GM19023 (cell line): ENCODE measurements around the gene FLAD1.
"Not testable (repeated sequence)": the region's sequence is repeated elsewhere in the genome, so short reads cannot be mapped to it uniquely, and the experiment has no call there.

Experiments
- ATAC-seq: cut with Tn5 transposase; IDR thresholded peaks from one replicate; pipeline ENCODE4 v1.9.1; 2021; ENCODE audit warnings: mild to moderate bottlenecking, moderate library complexity; ENCODE audit not compliant: unreplicated experiment

The FLAD1 gene

DNA sequence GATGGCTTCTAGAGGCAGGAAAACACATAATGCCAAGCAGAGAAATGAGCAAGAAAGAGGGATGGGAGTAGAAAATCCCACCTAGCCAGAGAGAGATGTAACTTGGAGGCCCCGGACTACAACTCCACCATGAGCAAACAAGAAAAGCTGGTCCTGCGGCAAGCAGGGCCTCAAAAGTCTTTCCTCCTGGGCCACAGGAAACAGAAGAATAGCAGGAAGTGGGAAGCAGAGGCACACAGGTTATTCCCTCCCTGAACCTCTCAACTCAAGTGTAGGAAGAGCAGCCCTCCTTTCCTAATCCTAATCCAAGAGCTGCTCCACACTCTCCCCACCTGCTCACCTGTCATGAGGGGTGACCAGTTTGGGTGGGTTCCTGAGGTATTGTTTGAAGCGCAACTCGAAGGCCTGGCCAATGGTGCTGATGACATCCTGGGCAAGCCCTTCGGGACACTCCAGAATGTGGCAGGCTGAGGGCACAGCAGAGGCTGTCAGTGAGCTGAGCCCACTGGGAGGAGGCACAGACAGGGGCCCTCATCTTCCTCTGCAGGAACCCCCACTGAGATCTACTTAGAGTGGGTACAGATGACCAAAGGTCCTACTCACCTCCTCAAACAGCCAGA lies 15.7 kb upstream of the FLAD1 start:
- ATAC-seq: no peak

DNA sequence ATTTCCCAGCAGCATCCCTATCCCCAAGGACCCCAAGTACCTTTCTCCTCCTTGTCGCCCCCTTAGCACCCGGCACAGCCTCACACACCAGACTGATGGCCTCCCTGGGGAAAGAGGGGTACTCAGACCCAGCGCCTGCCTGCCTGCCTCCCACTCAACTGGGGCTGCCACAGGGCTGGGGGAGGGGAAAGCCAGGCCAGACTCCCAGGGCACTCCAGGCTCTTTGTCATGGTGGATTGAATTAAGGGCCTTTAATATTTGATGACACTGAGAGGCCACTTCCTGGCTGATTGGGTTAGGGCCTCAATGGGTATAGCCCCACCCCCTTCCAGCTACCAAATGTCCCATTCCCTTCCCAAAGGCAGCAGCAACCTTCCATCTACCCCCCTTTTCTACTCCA lies 14.4 kb upstream of the FLAD1 start:
- ATAC-seq: no peak

DNA sequence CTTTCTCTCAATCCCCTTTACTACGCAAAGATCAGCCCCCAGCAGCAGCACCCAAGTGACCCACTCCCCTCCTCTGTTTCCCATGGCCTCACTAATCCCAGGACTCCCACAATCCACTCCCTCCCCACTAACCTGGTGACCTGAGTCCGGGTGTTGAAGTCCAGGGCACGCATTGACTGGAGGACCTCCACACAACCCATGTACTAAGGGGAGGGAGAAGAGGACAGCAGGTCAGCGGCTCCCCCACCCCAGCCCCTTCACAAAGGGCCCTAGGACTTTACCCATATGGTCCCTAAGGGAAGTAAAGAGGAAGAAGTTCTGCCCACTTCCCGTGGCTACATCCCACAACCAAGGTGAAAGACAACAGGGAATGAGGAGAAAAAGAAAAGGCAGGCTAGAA lies 13.9 kb upstream of the FLAD1 start:
- ATAC-seq: no peak

DNA sequence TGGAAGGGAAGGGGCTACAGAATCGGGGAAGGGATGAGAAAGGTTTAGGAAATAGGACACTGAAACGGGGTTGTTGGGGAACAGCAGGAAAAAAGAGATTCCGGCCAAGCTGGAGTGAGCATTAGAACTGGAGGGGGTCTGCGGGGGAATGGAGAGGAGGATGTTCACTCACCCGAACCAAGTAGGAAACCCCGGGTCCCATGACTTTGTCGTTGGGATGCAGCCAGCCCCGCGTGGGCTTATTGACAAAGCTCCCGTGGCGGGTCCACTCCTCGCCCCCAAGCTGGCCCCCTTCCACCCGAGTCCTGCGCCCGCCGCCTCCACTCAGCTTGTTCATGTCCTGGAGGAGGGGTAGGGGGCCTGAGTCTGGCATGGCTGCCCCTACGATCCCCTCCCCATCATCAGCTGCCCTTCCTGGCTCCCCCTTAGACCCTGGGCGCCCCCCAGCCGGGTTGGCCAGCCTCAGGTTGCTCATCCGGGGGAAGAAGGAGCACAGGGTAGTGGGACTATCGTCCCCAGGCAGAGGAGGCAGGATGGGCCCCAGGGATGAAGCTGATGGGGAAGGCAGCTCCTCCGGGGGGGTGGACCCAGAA lies 13.2 kb upstream of the FLAD1 start:
- ATAC-seq: no peak

DNA sequence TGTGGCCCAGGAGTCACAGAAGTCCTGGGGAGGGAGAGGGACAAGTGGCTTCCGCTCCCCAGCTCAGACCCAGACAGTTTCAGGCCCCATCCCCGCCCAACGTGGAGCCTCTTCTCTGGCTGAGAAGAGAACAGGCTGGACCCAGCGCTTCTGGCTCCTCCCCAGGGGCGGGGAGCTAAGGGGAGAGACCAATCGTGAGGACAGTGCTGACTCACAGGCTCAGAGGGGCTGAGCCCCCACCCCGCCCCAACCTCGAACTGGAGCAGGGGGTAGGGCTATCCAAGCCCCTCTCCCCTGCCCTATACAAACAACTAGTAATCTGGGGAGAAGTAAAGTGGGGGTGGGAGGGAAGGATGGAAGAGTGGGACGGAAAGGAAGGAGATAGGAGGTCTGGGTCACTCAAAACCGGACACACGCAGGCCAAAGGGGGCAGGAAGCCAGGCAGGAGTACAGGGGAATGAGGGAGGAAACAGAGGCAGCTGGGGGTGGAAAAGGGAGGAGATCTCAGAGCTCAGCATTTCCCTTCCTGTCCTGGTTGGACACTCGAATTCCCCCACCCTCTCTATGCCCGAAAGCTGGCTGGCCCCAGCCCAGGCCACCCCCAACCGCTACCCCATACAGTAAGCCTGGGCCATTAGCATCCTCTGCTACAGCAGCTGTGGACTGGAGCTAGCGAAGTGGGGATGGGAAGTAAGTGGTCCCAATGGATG lies 12.4 kb upstream of the FLAD1 start, which contains the start of gene SHC1:
SHC1 (minus strand) TSS at position 117 of the 710 bp plus-strand sequence. CDS start 221 bp downstream, outside the sequence.
- ATAC-seq: no peak

DNA sequence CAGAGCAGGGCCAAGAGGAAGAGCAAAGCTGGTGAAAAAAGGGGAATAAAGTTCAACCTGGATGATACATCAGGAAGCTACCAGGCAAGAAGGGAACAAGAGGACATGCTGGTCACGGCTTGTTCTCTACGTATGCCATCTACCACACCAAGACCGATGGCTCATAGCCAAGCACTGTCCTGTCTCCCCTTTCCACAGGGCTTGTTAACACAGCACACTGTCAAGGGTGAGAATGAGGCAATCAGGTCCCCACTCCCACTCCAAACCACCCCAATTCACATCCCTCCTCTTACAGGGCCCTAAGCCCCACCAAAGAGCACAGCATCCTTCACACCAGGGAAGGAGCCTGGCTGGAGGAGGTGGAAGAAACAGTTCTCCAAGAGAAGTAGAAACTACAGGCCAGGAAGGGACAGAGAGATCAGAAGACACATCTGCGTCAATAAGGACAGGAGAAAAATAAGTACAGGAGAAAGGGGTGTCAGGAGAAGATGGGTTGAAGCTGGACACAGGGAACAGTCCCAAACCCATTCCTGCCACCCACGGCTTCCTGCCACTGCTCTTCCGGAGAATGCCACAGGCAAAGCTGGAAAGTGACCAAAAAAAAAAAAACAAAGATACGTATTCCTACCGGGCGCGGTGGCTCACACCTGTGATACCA lies 11.7 kb upstream of the FLAD1 start:
- no peak for ATAC-seq

DNA sequence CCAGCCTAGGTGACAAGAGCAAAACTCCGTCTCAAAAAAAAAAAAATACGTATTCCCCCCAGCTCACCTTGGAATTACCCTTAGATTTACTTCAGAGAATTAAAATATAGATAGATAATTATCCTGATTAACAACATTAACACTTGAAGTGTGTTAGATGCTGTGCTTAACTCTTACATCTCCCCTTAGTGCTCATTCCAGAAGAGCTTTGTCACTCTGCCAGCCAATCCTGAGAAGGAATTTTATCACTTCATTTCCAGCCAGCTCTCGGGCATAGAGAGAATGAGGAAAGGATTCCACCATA lies 11.0 kb upstream of the FLAD1 start:
- ATAC-seq: no peak

DNA sequence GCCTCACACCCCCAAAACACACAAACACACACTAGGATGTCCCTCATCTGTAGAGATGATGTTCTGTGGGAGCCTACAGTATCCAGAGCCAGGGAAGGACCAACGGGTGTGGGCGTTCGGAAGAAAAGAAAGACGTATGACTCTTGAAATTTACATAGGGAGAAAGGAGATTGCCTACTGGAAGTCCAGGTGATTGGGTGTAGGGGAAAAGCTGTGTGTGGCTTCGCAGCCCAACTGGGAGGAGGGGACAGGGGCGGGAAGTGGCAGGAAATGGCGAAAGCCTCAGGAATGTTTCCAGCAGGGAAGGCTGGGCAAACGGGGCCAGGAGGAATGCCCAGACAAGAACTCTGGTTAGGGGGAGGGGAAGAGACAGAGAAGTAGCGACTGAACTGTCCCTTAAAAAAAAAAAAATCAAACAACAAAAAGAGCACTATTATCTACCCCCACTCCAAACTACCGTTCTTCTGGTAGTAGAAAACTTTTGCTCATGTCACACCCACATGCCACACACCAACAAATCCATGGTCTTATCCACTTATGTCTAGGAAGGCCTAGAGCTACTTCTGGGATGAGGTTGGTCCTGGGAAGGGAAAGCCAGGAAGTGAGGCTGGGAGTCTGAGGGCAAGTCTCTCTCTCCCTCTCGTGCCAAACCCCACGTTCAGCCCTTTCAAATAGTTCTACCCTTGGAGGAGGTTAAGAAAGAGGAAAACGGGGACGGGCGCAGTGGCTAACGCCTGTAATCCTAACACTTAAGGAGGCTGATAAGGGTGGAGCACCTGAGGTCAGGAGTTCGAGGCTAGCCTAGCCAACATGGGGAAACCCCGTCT lies 10.4 kb upstream of the FLAD1 start:
- no peak for ATAC-seq

DNA sequence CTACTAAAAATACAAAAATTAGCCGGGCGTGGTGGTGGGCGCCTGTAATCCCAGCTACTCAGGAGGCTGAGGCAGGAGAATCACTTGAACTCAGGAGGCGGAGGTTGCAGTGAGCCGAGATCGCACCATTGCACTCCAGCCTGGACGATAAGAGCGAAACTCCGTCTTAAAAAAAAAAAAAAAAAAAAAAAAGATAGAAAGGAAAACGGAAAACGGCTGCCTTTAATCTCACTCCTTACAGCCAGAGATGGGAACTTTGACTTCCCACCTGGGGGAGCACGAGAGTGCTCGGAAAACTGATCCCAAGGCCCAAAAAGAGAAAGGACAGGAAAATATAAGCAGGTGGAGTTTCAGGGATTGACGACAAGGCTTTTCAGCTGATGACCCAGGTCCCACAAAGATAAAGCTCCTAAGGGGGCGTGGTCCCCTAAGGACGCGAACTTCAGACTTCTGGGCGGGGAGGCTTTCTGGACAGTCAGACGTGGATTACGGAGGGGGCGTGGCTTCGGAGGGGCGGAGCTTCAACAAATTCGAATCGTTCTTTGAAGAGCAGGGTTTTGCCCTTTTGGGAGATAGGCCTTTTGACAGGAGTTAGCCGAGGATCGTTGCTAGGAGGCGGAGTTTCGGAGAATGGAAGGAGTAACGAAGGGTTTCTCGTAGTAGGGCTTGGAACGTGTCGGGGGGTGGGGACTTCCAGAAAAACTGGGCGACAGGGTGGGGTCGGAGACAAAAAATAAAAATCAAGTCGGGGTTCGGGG lies 9.6 kb upstream of the FLAD1 start:
- no peak for ATAC-seq

DNA sequence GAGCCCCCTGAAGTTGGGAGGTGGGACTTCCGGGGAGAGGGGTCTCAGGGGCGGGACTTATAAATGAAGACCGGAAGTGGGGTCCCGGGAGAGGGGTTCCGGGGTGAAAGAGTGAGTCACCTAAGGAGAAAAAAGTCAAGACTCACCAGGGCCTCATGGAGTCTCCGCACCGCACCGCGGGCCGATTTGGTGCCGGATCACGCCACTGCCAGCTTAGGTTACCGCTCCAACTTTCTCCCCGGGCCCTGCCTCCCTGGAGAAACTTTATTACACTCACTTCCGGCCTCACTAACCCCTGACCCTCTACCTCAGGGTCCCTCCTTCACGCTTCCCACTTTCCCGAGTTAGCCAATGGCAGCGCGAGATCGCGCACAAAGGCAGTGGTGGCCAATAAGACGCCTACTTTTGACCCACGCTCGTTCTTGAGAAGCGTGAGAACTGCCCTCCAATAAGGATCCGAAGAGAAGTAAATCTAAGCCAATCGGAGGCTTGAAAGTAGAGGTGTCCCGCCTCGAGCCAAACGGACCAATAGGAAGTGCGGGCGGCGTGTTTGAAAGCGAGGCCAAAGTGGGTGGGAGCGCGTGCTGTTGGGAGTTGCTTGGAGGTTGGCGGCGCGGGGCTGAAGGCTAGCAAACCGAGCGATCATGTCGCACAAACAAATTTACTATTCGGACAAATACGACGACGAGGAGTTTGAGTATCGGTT lies 8.9 kb upstream of the FLAD1 start, which contains the start of gene CKS1B:
CKS1B (plus strand) TSS at position 580 of the 706 bp plus-strand sequence; CDS start at position 645, 65 bp downstream.
- peak; percentile 76 for ATAC-seq

DNA sequence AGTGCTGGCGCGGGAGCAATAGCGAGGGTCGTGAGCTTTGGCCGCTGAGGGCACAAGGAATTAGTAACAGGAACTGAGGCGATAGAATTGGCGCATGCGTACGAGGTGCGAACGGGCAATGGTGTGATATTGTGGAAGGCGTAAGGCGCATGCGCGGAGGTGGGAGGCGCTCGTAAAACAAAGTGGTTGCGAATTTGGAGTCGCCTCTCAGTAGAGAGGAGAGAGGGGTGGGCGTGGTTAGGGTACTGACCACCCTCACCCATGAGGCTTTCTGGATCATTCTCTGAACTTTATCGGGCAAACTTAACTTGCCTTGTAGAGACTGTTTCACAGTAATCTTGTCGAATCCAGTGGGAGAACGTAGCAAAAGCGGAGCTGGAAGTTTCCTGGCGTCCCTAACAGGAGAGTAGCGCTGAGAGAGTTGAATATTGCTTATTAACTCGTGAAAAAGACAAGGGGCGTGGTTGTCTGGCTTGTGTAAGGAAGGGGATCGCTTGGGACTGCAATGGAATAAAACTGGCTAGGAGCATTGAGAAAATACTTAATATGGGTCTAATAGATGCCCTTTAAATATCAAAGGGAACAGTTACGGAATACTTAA lies 8.2 kb upstream of the FLAD1 start:
- peak; percentile 38 for ATAC-seq

DNA sequence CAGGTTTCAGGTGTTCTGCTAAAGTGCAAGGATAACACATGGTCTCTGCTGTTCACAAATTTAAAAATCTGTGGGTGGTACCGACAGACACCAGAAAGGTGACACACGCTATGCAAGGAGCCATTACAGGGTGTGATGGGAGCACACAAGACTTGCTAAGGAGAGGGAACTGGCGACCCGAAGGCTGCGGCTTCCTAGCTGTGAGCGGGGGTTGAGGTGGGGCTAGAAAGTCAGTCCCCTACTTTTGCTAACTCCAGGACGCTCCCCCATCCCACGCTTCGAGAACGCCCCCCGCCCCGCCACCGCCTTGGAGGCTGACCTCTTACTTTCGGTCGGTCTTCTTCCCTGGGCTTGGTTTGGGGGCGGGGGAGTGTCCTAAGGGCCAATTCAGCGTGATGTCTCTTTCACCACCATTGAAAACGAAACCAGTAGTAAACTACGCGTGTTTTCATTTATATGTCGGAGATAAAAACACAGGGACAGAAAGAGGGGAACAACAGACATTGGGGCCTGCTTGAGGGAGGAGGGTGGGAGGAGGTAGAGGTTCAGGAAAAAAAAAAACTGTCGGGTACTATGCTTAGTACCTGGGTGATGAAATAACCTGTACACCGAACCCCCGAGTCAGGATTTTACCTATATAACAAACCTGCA lies 7.6 kb upstream of the FLAD1 start:
- no peak for ATAC-seq

DNA sequence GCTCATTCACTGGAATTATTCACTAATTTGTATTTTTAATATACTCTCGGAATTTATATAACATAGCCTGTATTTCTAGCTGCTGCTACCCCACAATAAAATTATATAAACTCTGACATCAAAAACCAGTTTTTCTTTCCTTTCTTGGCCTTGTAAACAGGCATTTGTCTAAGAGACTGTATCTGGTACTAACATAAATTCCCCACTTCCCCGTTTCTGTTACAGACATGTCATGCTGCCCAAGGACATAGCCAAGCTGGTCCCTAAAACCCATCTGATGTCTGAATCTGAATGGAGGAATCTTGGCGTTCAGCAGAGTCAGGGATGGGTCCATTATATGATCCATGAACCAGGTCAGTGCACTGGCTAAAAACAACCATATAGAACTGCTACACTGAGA lies 5.4 kb upstream of the FLAD1 start:
- not testable (repeated sequence) for ATAC-seq

DNA sequence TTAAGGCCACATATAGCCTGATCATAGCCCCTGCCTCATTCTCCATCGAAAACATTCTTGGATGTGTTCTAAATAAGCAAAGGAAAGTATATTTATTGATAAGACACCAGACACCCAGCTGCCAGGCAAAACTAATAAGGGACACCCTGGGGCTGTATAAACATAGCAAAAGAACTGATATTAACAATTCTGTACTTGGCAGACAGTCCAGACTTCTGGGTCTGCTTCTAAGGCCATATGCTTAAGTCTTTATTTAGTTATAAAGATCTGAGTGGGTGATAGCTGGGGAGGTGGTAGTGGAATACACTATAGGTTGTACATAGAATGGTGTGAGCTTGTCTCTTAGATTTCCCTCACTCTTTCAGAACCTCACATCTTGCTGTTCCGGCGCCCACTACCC lies 4.8 kb upstream of the FLAD1 start:
- ATAC-seq: no peak

DNA sequence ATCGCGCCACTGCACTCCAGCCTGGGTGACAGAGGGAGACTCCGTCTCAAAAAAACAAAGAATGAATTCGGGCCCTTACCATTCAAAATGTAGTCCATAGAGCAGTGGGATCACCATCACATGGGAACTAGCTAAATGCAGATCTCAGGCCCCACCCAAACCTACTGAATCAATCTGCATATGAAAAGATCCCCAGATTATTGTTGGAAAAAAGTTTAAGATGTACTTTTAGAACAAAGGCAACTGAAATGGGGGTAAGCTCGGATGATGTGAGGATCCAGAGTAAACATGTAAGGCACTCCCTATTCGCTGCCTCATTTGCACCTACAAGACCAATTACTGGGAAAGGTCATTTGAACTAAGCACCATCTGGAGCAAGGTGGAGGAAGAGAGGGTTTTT lies 803 bp upstream of the FLAD1 start:
- ATAC-seq: no peak

DNA sequence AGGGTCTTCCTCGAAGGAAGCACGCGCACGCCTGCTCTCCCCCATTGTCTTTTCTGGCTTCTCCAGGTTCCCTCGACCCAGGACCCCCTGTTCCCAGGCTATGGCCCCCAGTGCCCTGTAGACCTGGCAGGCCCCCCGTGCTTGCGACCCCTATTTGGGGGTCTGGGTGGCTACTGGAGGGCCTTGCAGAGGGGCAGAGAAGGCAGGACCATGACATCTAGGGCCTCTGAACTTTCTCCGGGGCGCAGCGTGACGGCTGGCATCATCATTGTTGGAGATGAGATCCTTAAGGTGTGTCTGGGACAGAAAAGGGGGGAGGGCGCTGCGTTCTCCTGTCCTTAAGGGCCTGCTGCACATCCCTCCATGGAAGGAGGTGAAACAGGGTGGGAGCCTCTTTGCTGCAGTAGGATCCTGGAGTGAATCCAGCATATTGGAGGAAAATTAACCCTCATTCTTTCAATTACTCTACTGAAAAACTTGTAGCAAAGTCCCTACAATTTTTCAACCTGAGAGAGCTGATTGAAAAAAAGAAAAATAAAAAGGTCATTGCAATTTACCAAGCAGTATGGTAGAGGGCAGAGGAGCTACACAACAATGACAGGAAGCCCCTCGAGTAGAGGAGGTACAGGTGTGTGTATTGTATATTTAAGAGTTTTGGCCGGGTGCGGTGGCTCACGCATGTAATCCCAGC lies 777 bp downstream of the FLAD1 start:
- no peak for ATAC-seq

DNA sequence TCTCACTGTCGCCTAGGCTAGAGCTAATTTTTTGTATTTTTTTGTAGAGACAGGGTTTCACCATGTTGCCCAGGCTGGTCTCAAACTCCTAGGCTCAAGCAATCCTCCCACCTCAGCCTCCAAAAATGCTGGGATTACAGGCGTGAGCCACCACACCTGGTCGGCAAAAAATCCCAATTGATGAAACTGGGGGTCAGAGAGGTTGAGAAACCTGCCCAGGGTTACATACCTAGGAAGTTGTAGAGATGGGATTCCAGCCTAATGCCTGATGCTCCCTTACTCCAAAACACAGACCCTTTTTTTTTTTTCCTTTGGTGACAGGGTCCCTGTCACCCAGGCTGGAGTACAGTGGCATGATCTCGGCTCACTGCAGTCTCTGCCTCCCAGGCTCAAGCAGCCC lies 3.6 kb downstream of the FLAD1 start:
- not testable (repeated sequence) for ATAC-seq

DNA sequence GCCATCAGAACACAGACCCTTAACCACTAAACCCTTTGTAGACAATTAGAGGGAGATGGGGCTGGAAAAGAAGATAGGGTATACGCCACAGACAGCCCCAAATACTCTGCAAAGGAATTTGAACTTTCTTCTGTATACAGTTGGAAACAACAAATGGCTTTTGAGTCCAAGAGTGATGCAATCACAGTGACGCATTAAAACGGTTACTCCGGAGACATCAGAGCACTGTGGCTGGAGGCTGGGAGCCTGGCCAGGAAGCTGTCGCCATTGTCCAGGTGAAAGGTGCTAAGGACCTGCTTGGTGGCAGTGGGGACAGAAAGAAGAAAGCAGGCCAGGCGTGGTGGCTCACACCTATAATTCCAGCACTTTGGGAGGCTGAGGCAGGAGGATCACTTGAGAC lies 4.2 kb downstream of the FLAD1 start:
- no peak for ATAC-seq
